Measurements from ENCODE around the gene OPALIN.

DNA sequence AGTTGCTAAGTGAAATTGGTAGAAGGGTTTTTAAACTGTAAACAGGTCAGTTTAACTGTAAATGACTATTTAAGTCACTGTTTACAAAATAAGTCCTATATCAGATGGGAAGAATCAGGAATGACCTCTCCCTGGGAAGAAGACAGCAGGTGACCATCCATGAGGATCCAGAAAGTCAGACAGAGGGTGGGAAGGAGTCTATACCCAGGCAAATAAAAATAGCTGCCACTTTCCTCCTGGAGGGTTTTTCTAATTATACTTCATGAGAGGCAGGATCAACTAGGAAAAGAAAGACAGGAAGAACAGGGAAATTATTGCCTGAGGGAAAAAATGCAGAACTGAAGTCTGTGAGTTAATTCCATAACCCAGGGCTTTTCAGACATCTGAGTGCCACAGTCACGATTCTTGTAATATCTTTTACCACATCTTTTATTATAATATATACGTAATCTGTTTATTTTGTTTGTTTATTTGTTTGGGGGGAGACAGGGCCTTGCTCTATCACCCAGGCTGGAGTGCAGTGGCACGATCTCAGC lies 47.6 kb downstream of the OPALIN start:
- TF ChIP-seq CTCF (IDR thresholded peaks at IDR 0.05; ENCODE audit: poor library complexity, severe bottlenecking) (no peak), POLR2AphosphoS5 (IDR thresholded peaks at IDR 0.05) (no peak), RAD21 (conservative IDR thresholded peaks at IDR 0.05) (no peak), EP300 (conservative IDR thresholded peaks at IDR 0.05; ENCODE audit: poor library complexity, severe bottlenecking) (no peak), EZH2 (IDR thresholded peaks at IDR 0.05; ENCODE audit: borderline replicate concordance, insufficient read depth, low read length, poor library complexity, severe bottlenecking) (no peak)
